HuH-7.5 (cell line): Measurements from ENCODE around the gene SORL1-AS1.

ENCODE experiments used
- DNase-seq: peaks from one replicate; pipeline ENCODE4 v3.0.0; 2011; ENCODE audit warnings: low spot score

SORL1-AS1 gene

GRCh38 chr11:121391914-121392313, 60.9 kb downstream of the SORL1-AS1 start:
- no peak for DNase-seq

- DNase-seq: no peak
Observed at GRCh38 chr11:121389651-121390050, 63.1 kb downstream of the SORL1-AS1 start.
